Upper lobe of right lung (tissue), 1 donor: ENCODE results near the gene MAP1LC3A. TPM values are rescaled to one million over a fixed set of nuclear protein-coding genes. Genes with fewer than 3 reads are reported as not detected.
A peak's percentile ranks its signal among the peaks of the same experiment; 100 is the strongest.

Experiments used
- ATAC-seq: fragments of 200-7000 bp; cut with Tn5 transposase; one replicate; pipeline ENCODE4 v1.9.1; 2020; ENCODE audit warnings: mild to moderate bottlenecking, moderate library complexity
- DNase-seq: peaks from one replicate; pipeline ENCODE4 v3.0.0-alpha.2; 2020
- H3K27ac ChIP-seq: fragments of 200-600 bp; one replicate; pipeline ENCODE4 v1.8.0; 2022
- H3K27me3 ChIP-seq: fragments of 200-600 bp; one replicate; pipeline ENCODE4 v1.8.0; 2022; ENCODE audit warnings: mild to moderate bottlenecking
- H3K36me3 ChIP-seq: fragments of 200-600 bp; one replicate; pipeline ENCODE4 v1.8.0; 2022
- H3K4me1 ChIP-seq: fragments of 200-600 bp; one replicate; pipeline ENCODE4 v1.8.0; 2022
- H3K4me3 ChIP-seq: fragments of 200-600 bp; one replicate; pipeline ENCODE4 v1.8.0; 2022; ENCODE audit warnings: mild to moderate bottlenecking
- H3K9me3 ChIP-seq: fragments of 200-600 bp; one replicate; pipeline ENCODE4 v1.8.0; 2022
- CTCF ChIP-seq: fragments of 200-600 bp; IDR thresholded peaks from one replicate; pipeline ENCODE4 v1.8.0; 2022; ENCODE audit warnings: antibody characterized with exemption
- intact Hi-C: fragments of 100-400 bp; cut with DNase I; formaldehyde crosslinking; loops from one replicate; pipeline ENCODE4 v1.11.0; 2022
- total RNA-seq: library from RNA; stranded (reverse); fragmentation: NEBNext Ultra II Directional; extraction: Animal tissue kit (Norgen Biotek cat#: 25700); gene quantifications from one replicate; pipeline ENCODE4 v1.2.1, GENCODE V29; 2021
- donor health status: DM: no; HTN: yes; CAD: no; lungs with severe emphysema.

MAP1LC3A gene
- total RNA-seq, 1 donor from 2014 or later = 45.9 TPM

GRCh38 chr20:34522969-34523871 lies 35.3 kb upstream of the MAP1LC3A start:
- Histone ChIP-seq H3K36me3 (peaks cover 44% of the 10 kb centered on the region), H3K9me3 (no peaks in the 10 kb centered on the region), H3K27me3 (no peaks in the 10 kb centered on the region), H3K4me1 (peaks cover 29% of the 10 kb centered on the region), H3K4me3 (no peak overlapping the region), H3K27ac (no peak overlapping the region)
- intact Hi-C loops = no loop called here
- peak; percentile 46 for TF ChIP-seq CTCF
- peak; percentile 66 for ATAC-seq
- no peak for DNase-seq

GRCh38 chr20:34524426-34524825 lies 34.1 kb upstream of the MAP1LC3A start:
- Histone ChIP-seq H3K36me3 (peaks cover 51% of the 10 kb centered on the region), H3K27me3 (no peaks in the 10 kb centered on the region), H3K4me3 (no peak overlapping the region), H3K9me3 (no peaks in the 10 kb centered on the region), H3K4me1 (peaks cover 33% of the 10 kb centered on the region), H3K27ac (no peak overlapping the region)
- intact Hi-C loops = no loop called here
- no peak for ATAC-seq
- no peak for TF ChIP-seq CTCF
- DNase-seq = no peak

- peak overlapping the region; percentile 49 for H3K27ac ChIP-seq
- no peaks in the 10 kb centered on the region for H3K9me3 ChIP-seq
- H3K36me3 ChIP-seq = peaks cover 52% of the 10 kb centered on the region
- intact Hi-C loops = no loop called here
- DNase-seq (no peak), ATAC-seq (no peak)
- no peak for TF ChIP-seq CTCF
- H3K27me3 ChIP-seq = no peaks in the 10 kb centered on the region
- H3K4me3 ChIP-seq = no peak overlapping the region
- peaks cover 40% of the 10 kb centered on the region for H3K4me1 ChIP-seq
Observed at GRCh38 chr20:34525342-34525708, 33.2 kb upstream of the MAP1LC3A start.

- intact Hi-C loops = no loop called here
- peaks cover 52% of the 10 kb centered on the region for H3K36me3 ChIP-seq
Observed at GRCh38 chr20:34525709-34526416, 32.7 kb upstream of the MAP1LC3A start.

GRCh38 chr20:34526466-34526865 lies 32.1 kb upstream of the MAP1LC3A start:
- Histone ChIP-seq H3K4me1 (peaks cover 40% of the 10 kb centered on the region), H3K27ac (peak overlapping the region; percentile 49), H3K9me3 (no peaks in the 10 kb centered on the region), H3K36me3 (peaks cover 54% of the 10 kb centered on the region), H3K4me3 (no peak overlapping the region), H3K27me3 (no peaks in the 10 kb centered on the region)
- no peak for TF ChIP-seq CTCF
- no peak for DNase-seq
- no peak for ATAC-seq
- intact Hi-C loops = no loop called here

More at GRCh38 chr20:34525709-34526416, 32.7 kb upstream of the MAP1LC3A start:
- H3K4me1 ChIP-seq = peaks cover 40% of the 10 kb centered on the region
- no peak for TF ChIP-seq CTCF
- no peaks in the 10 kb centered on the region for H3K9me3 ChIP-seq
- ATAC-seq (peak; percentile 85), DNase-seq (peak; percentile 80)
- no peaks in the 10 kb centered on the region for H3K27me3 ChIP-seq
- no peak overlapping the region for H3K4me3 ChIP-seq
- H3K27ac ChIP-seq = peak overlapping the region; percentile 49
